NT2/D1 (cell line): Measurements from ENCODE around the gene TNS3.

Source experiments
- SUZ12 ChIP-seq: IDR thresholded peaks from 2 replicates; pipeline ENCODE4 v1.6.1; 2011; ENCODE audit not compliant: insufficient read length, insufficient read depth; ENCODE audit errors: extremely low read depth
- YY1 ChIP-seq: IDR thresholded peaks from 2 replicates; pipeline ENCODE4 v1.6.1; 2011; ENCODE audit not compliant: insufficient read length, insufficient read depth
- ZNF274 ChIP-seq: IDR thresholded peaks from 2 replicates; pipeline ENCODE4 v1.6.1; 2011; ENCODE audit warnings: mild to moderate bottlenecking, low read depth, low read length

DNA sequence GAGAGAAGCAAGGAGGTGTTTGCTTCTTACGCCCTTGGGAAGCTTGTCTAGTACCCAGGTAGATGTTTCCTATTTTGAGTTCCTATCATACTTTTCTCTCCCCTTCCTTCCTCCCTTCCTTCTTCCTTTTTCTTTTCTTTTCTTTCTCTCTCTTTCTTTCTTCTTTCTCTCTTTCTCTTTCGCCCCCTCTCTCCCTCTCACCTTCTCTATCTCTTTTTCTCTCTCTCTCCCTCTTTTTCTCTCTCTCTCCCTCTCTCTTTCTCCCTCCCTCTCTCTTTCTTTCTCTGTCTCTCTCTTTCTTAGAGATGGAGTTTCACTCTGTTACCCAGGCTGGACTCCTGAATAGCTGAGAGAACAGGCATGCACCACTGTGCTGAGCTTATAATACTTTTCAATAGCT, 322.2 kb downstream of the TNS3 start:
- TF ChIP-seq ZNF274 (no peak), YY1 (no peak), SUZ12 (no peak)
